Testis (tissue), 2 donors: ENCODE data around the gene GBE1.

Experiments
- POLR2A ChIP-seq: fragments of 450-650 bp; IDR thresholded peaks from one replicate; pipeline ENCODE4 v1.6.1; 2017; ENCODE audit warnings: antibody characterized with exemption, mild to moderate bottlenecking, moderate library complexity
- TF ChIP-seq, protein P1 (sequence below), 3 experiments: fragments of 450-650 bp in 2 of 3; fragments of 200-600 bp in 1 of 3; sonication (generic) in 1 of 3; IDR thresholded peaks; one replicate each; pipeline ENCODE4 v1.5.1; 2016 to 2019; ENCODE audit warnings: antibody characterized with exemption in 3 of 3, mild to moderate bottlenecking in 2 of 3, moderate library complexity in 1 of 3

DNA sequence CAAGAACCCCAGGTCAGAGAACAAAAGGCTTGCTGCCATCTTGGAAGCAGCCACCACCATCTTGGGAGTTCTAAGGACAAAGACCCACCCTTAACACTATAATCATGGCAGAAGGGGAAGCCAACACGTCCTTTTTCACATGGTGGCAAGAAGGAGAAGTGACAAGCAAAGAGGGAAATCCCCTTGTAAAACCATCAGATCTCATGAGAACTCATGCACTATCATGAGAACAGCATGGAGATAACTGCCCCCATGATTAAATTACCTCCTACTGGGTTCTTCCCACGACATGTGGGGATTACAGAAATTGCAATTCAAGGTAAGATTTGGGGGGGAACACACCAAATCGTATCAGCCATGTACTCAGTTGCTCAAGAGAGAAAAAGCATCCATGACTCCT, 21.1 kb upstream of the GBE1 start:
- TF ChIP-seq POLR2A, result no peak
- TF ChIP-seq, protein P1, sequence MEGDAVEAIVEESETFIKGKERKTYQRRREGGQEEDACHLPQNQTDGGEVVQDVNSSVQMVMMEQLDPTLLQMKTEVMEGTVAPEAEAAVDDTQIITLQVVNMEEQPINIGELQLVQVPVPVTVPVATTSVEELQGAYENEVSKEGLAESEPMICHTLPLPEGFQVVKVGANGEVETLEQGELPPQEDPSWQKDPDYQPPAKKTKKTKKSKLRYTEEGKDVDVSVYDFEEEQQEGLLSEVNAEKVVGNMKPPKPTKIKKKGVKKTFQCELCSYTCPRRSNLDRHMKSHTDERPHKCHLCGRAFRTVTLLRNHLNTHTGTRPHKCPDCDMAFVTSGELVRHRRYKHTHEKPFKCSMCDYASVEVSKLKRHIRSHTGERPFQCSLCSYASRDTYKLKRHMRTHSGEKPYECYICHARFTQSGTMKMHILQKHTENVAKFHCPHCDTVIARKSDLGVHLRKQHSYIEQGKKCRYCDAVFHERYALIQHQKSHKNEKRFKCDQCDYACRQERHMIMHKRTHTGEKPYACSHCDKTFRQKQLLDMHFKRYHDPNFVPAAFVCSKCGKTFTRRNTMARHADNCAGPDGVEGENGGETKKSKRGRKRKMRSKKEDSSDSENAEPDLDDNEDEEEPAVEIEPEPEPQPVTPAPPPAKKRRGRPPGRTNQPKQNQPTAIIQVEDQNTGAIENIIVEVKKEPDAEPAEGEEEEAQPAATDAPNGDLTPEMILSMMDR (IDR thresholded peaks at IDR 0.05), result no peak
